ENCODE data around the gene HECW1. TPM values are rescaled to one million over a fixed set of nuclear protein-coding genes. Genes with fewer than 3 reads are reported as not detected.

The HECW1 gene
- total and polyA plus RNA-seq, 2 experiments from 2014 or later, result 2.0 to 4.8 TPM

DNA sequence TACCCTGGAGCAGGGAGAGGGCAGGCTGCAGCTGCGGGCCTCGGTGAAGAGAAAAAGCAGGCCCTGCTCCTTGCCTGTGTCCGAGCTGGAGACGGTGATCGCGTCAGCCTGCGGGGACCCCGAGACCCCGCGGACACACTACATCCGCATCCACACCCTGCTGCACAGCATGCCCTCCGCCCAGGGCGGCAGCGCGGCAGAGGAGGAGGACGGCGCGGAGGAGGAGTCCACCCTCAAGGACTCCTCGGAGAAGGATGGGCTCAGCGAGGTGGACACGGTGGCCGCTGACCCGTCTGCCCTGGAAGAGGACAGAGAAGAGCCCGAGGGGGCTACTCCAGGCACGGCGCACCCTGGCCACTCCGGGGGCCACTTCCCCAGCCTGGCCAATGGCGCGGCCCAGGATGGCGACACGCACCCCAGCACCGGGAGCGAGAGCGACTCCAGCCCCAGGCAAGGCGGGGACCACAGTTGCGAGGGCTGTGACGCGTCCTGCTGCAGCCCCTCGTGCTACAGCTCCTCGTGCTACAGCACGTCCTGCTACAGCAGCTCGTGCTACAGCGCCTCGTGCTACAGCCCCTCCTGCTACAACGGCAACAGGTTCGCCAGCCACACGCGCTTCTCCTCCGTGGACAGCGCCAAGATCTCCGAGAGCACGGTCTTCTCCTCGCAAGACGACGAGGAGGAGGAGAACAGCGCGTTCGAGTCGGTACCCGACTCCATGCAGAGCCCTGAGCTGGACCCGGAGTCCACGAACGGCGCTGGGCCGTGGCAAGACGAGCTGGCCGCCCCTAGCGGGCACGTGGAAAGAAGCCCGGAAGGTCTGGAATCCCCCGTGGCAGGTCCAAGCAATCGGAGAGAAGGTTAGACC lies 332.5 kb downstream of the HECW1 start:
- H3K27me3 ChIP-seq (replicated peaks; ENCODE audit: insufficient read depth), result no peaks in the 10 kb centered on the region
- no peak for DNase-seq
- in situ Hi-C loops (cut with MboI), result no loop called here

DNA sequence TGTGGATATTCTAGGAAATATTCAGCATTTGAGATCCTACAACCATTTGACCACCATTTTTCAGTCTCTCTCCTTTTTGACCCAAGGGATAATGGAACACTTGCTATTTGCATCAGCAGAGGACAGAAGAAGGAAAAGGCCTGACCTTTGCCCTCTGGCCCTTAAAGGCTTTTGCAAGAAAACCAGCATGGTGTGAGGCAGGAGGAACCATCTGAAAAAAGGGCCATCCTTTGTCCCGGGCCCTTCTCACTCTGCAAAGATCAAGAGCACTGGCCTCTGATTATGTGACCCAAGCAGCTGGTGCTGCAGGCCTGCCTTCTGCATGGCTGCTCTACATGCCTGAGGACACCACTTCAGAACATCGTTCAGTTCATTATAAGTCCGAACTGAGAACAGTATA lies 337.1 kb downstream of the HECW1 start:
- Histone ChIP-seq H3K79me2 (ENCODE audit: insufficient read depth) (no peaks in the 10 kb centered on the region), H3K4me2 (ENCODE audit: unreplicated experiment) (no peak overlapping the region), H4K20me1 (ENCODE audit: insufficient read depth) (no peaks in the 10 kb centered on the region), H3K4me1 (ENCODE audit: insufficient read depth) (0 out of 2 replicates have a peak, but pooled peaks cover 2% of the 10 kb centered on the region), H3K27me3 (replicated peaks; ENCODE audit: insufficient read depth) (no peaks in the 10 kb centered on the region), H3K4me3 (no peak overlapping the region), H3K27ac (no peak overlapping the region), H3K36me3 (ENCODE audit: low read depth) (no peaks in the 10 kb centered on the region), H3K9ac (no peak overlapping the region), H3F3A (ENCODE audit: insufficient read depth) (no peaks in the 10 kb centered on the region), H3K9me2 (ENCODE audit: insufficient read depth) (no peaks in the 10 kb centered on the region), H3K9me3 (ENCODE audit: low read depth) (no peaks in the 10 kb centered on the region), H2AFZ (no peak overlapping the region)
- no peak for DNase-seq
- in situ Hi-C loops (cut with MboI), result no loop called here
- TF ChIP-seq EZH2 (IDR thresholded peaks at IDR 0.05; ENCODE audit: insufficient read depth, poor library complexity, severe bottlenecking) (no peak), EZH2phosphoT487 (IDR thresholded peaks at IDR 0.05; ENCODE audit: insufficient read depth, low read depth) (no peak)
- 90 to 95% methylated on average over 3 of the region's 3 CpGs for WGBS, 2 experiments (ENCODE audit: low coverage in 1 of 2, low lambda C conversion rate in 2 of 2, missing lambda C conversion rate in 2 of 2)

More for the DNA sequence above, 332.5 kb downstream of the HECW1 start:
- Histone ChIP-seq H3K4me3 (no peak overlapping the region), H3K9ac (no peak overlapping the region), H3K79me2 (ENCODE audit: insufficient read depth) (no peaks in the 10 kb centered on the region), H3K9me2 (ENCODE audit: insufficient read depth) (no peaks in the 10 kb centered on the region), H3K36me3 (ENCODE audit: low read depth) (no peaks in the 10 kb centered on the region), H3F3A (ENCODE audit: insufficient read depth) (no peaks in the 10 kb centered on the region), H4K20me1 (ENCODE audit: insufficient read depth) (no peaks in the 10 kb centered on the region), H3K9me3 (ENCODE audit: low read depth) (no peaks in the 10 kb centered on the region), H3K4me2 (ENCODE audit: unreplicated experiment) (no peak overlapping the region), H2AFZ (no peak overlapping the region), H3K4me1 (ENCODE audit: insufficient read depth) (no peaks in the 10 kb centered on the region), H3K27ac (no peak overlapping the region)
- 96 to 98% methylated on average over 54 to 71 of the region's 72 CpGs for WGBS, 2 experiments (ENCODE audit: low coverage in 1 of 2, low lambda C conversion rate in 2 of 2, missing lambda C conversion rate in 2 of 2)
- TF ChIP-seq EZH2phosphoT487 (IDR thresholded peaks at IDR 0.05; ENCODE audit: insufficient read depth, low read depth) (no peak), EZH2 (IDR thresholded peaks at IDR 0.05; ENCODE audit: insufficient read depth, poor library complexity, severe bottlenecking) (no peak)

DNA sequence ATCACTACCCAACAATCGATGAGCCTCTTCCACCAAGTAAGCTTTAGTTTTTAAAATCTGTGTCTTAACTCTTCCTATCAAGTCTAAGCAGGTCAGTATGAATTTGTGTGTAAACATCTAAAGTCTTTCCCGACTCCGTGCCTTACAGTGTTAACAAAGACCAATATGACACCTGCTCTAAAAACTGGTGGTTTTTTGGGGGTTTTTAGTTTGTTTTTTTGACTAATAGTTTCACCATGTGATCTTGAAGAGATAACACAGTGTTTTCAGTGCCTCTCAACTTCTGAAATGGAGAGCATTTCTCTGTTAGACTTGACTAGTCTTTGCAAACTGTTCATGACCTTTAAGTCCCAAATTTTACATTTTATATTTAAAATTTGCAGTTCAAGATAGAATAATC lies 338.4 kb downstream of the HECW1 start:
- no peak for TF ChIP-seq EZH2 (IDR thresholded peaks at IDR 0.05; ENCODE audit: insufficient read depth, poor library complexity, severe bottlenecking)
- TF ChIP-seq EZH2phosphoT487 (IDR thresholded peaks at IDR 0.05; ENCODE audit: insufficient read depth, low read depth), result no peak
- Histone ChIP-seq H3K36me3 (ENCODE audit: low read depth) (no peaks in the 10 kb centered on the region), H4K20me1 (ENCODE audit: insufficient read depth) (no peaks in the 10 kb centered on the region), H3K4me1 (ENCODE audit: insufficient read depth) (peaks cover 6% of the 10 kb centered on the region; the same call in 1 of the 2 replicates), H3K9me3 (ENCODE audit: low read depth) (no peaks in the 10 kb centered on the region), H3K9me2 (ENCODE audit: insufficient read depth) (no peaks in the 10 kb centered on the region), H3K4me2 (ENCODE audit: unreplicated experiment) (no peak overlapping the region), H3F3A (ENCODE audit: insufficient read depth) (no peaks in the 10 kb centered on the region), H3K9ac (no peak overlapping the region), H3K27ac (no peak overlapping the region), H3K79me2 (ENCODE audit: insufficient read depth) (no peaks in the 10 kb centered on the region), H3K4me3 (no peak overlapping the region), H2AFZ (no peak overlapping the region), H3K27me3 (replicated peaks; ENCODE audit: insufficient read depth) (no peaks in the 10 kb centered on the region)
- DNase-seq, result no peak
- in situ Hi-C loops (cut with MboI), result loop anchor here (10.0 to 25.0 kb wide), 2 partner anchors 261 to 516 kb away; partner anchors contain the start of genes MRPL32 and PSMA2
- WGBS, 2 experiments (ENCODE audit: low coverage in 1 of 2, low lambda C conversion rate in 2 of 2, missing lambda C conversion rate in 2 of 2), result 92 to 100% methylated on average over 3 of the region's 3 CpGs

DNA sequence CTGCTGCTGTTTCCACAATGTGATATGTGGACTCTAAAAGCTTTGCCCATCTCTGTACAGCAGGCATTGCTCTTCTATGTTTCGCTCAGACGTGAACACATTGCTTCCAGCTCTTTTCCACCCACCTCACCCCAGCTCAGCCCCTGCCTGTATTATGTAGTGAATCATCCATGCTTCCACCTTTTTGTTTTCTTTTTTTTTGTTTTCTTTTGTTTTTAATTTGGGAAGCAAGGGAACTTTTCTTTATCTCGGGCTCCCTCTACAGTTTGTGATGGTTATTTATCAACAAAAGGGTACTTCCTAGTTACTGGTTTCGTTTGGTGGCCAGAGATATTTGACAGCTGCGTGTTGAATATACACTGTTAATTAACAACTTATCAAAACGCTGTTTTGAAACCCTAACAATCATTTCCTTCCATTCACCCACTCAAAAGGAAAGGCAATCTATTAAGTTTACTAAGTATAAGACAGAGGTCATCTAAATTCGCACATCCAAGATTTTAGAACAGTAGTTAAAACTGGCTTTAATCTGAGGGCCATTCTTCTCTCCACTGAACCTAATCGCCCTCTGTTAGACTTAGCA lies 342.6 kb downstream of the HECW1 start:
- 20 to 22% methylated on average over 8 of the region's 8 CpGs for WGBS, 2 experiments (ENCODE audit: low coverage in 1 of 2, low lambda C conversion rate in 2 of 2, missing lambda C conversion rate in 2 of 2)
- no peaks in the 10 kb centered on the region for H3F3A ChIP-seq (ENCODE audit: insufficient read depth)
- H2AFZ ChIP-seq, result peak overlapping the region; percentile 66
- no peaks in the 10 kb centered on the region for H3K9me3 ChIP-seq (ENCODE audit: low read depth)
- no peaks in the 10 kb centered on the region for H3K79me2 ChIP-seq (ENCODE audit: insufficient read depth)
- H3K27ac ChIP-seq, result no peak overlapping the region
- TF ChIP-seq EZH2phosphoT487 (IDR thresholded peaks at IDR 0.05; ENCODE audit: insufficient read depth, low read depth), result no peak
- TF ChIP-seq EZH2 (IDR thresholded peaks at IDR 0.05; ENCODE audit: insufficient read depth, poor library complexity, severe bottlenecking), result no peak
- no peaks in the 10 kb centered on the region for H3K27me3 ChIP-seq (replicated peaks; ENCODE audit: insufficient read depth)
- H3K36me3 ChIP-seq (ENCODE audit: low read depth), result no peaks in the 10 kb centered on the region
- H3K4me1 ChIP-seq (ENCODE audit: insufficient read depth), result peaks cover 6% of the 10 kb centered on the region; the same call in 1 of the 2 replicates
- H3K4me2 ChIP-seq (ENCODE audit: unreplicated experiment), result peak overlapping the region; percentile 50
- DNase-seq, result peak; percentile 72
- H3K4me3 ChIP-seq, result peak overlapping the region; percentile 31
- H3K9ac ChIP-seq, result peak overlapping the region; percentile 20; the same call in 1 of the 2 replicates
- no peaks in the 10 kb centered on the region for H3K9me2 ChIP-seq (ENCODE audit: insufficient read depth)
- H4K20me1 ChIP-seq (ENCODE audit: insufficient read depth), result no peaks in the 10 kb centered on the region
- in situ Hi-C loops (cut with MboI), result loop anchor here (10.0 to 25.0 kb wide), 2 partner anchors 257 to 520 kb away; partner anchors contain the start of genes MRPL32 and PSMA2
